ENCODE measurements around the gene R3HDM1.
"Not testable (repeated sequence)": the region's sequence is repeated elsewhere in the genome, so short reads cannot be mapped to it uniquely, and the experiment has no call there.

R3HDM1 gene

GRCh38 chr2:135685361-135685760, 154.1 kb downstream of the R3HDM1 start:
- Mint-ChIP-seq H3K36me3 (peaks cover 45% of the 10 kb centered on the region), H3K27me3 (no peaks in the 10 kb centered on the region), H3K27ac (no peak overlapping the region), H3K9me3 (no peaks in the 10 kb centered on the region), H3K4me3 (no peak overlapping the region), H3K4me1 (peaks cover 24% of the 10 kb centered on the region)
- no peak for DNase-seq
- CTCF ChIA-PET: interaction anchor here (1.5 kb wide), 1 partner anchor 24 kb away, joined by 3 read pairs; no protein-coding TSS in a partner anchor

GRCh38 chr2:135688978-135689377, 157.7 kb downstream of the R3HDM1 start:
- Mint-ChIP-seq H3K27ac (peak overlapping the region; percentile 94), H3K27me3 (no peaks in the 10 kb centered on the region), H3K36me3 (peaks cover 34% of the 10 kb centered on the region), H3K4me3 (no peak overlapping the region), H3K9me3 (no peaks in the 10 kb centered on the region), H3K4me1 (peaks cover 50% of the 10 kb centered on the region)
- no peak for DNase-seq
- CTCF ChIA-PET: interaction anchor here (1.4 kb wide), 1 partner anchor 20 kb away, joined by 3 read pairs; no protein-coding TSS in a partner anchor

- Mint-ChIP-seq H3K9me3 (no peaks in the 10 kb centered on the region), H3K27me3 (no peaks in the 10 kb centered on the region), H3K4me1 (peaks cover 57% of the 10 kb centered on the region), H3K4me3 (peak overlapping the region; percentile 64), H3K36me3 (peaks cover 37% of the 10 kb centered on the region), H3K27ac (peak overlapping the region; percentile 94)
- DNase-seq: no peak
- CTCF ChIA-PET: interaction anchor here (1.4 kb wide), 1 partner anchor 20 kb away, joined by 3 read pairs; no protein-coding TSS in a partner anchor
Measured at GRCh38 chr2:135689679-135690078, 158.4 kb downstream of the R3HDM1 start.

GRCh38 chr2:135694711-135695110, 163.4 kb downstream of the R3HDM1 start:
- no peak overlapping the region for H3K27ac Mint-ChIP-seq
- no peak overlapping the region for H3K4me3 Mint-ChIP-seq
- no peaks in the 10 kb centered on the region for H3K27me3 Mint-ChIP-seq
- CTCF ChIA-PET: interaction anchor here (0.6 kb wide), 1 partner anchor 111 kb away, joined by 5 read pairs; no protein-coding TSS in a partner anchor
- peaks cover 43% of the 10 kb centered on the region for H3K4me1 Mint-ChIP-seq
- no peak for DNase-seq
- H3K36me3 Mint-ChIP-seq: peaks cover 33% of the 10 kb centered on the region
- H3K9me3 Mint-ChIP-seq: no peaks in the 10 kb centered on the region

DNA sequence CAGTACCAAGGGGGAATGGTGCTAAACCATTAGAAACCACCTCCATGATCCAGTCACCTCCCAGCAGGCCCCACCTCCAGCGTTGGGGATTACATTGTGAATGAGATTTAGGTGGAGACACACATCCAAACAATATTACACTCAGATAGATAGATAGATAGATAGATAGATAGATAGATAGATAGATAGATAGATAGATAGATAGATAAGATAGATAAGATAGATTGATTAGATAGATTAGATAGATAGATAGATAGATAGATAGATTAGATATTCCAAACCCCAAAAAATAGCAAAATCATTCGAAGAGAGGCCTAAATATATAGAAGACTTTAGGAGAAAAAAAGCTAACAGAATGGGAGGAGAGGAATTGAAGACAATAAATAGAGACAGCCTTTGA, 167.6 kb downstream of the R3HDM1 start:
- no peak for DNase-seq
- CTCF ChIA-PET: no interaction called here
- Mint-ChIP-seq H3K4me1 (peaks cover 10% of the 10 kb centered on the region), H3K4me3 (no peak overlapping the region), H3K36me3 (peaks cover 23% of the 10 kb centered on the region), H3K27me3 (no peaks in the 10 kb centered on the region), H3K27ac (no peak overlapping the region), H3K9me3 (no peaks in the 10 kb centered on the region)

- Mint-ChIP-seq H3K9me3 (no peaks in the 10 kb centered on the region), H3K36me3 (peaks cover 7% of the 10 kb centered on the region), H3K27me3 (no peaks in the 10 kb centered on the region), H3K4me1 (no peaks in the 10 kb centered on the region), H3K4me3 (no peak overlapping the region), H3K27ac (no peak overlapping the region)
- no peak for DNase-seq
- CTCF ChIA-PET: no interaction called here
Measured at GRCh38 chr2:135701442-135701841, 170.2 kb downstream of the R3HDM1 start.

- H3K27ac Mint-ChIP-seq: no peak overlapping the region
- H3K36me3 Mint-ChIP-seq: peaks cover 2% of the 10 kb centered on the region
- CTCF ChIA-PET: interaction anchor here (1.0 kb wide), 1 partner anchor 20 kb away, joined by 3 read pairs; no protein-coding TSS in a partner anchor
- H3K27me3 Mint-ChIP-seq: no peaks in the 10 kb centered on the region
- no peak overlapping the region for H3K4me3 Mint-ChIP-seq
- DNase-seq: no peak
- no peaks in the 10 kb centered on the region for H3K4me1 Mint-ChIP-seq
- H3K9me3 Mint-ChIP-seq: no peaks in the 10 kb centered on the region
Measured at GRCh38 chr2:135703300-135703699, 172.0 kb downstream of the R3HDM1 start.

- H3K4me3 Mint-ChIP-seq, H3K36me3 Mint-ChIP-seq, H3K27me3 Mint-ChIP-seq, DNase-seq, H3K9me3 Mint-ChIP-seq, H3K27ac Mint-ChIP-seq, H3K4me1 Mint-ChIP-seq: not testable (repeated sequence)
- CTCF ChIA-PET: interaction anchor here (1.0 to 1.2 kb wide), 2 partner anchors 21 to 700 kb away, joined by 3 to 5 read pairs; no protein-coding TSS in a partner anchor
Measured at GRCh38 chr2:135704075-135704474, 172.8 kb downstream of the R3HDM1 start.

GRCh38 chr2:135708159-135708558, 176.9 kb downstream of the R3HDM1 start:
- Mint-ChIP-seq H3K36me3 (peaks cover 9% of the 10 kb centered on the region), H3K27me3 (no peaks in the 10 kb centered on the region), H3K4me1 (no peaks in the 10 kb centered on the region), H3K27ac (no peak overlapping the region), H3K9me3 (no peaks in the 10 kb centered on the region), H3K4me3 (no peak overlapping the region)
- CTCF ChIA-PET: interaction anchor here (0.9 to 4.9 kb wide), 6 partner anchors 189 to 720 kb away, joined by 3 to 56 read pairs (median 5); no protein-coding TSS in a partner anchor
- no peak for DNase-seq

DNA sequence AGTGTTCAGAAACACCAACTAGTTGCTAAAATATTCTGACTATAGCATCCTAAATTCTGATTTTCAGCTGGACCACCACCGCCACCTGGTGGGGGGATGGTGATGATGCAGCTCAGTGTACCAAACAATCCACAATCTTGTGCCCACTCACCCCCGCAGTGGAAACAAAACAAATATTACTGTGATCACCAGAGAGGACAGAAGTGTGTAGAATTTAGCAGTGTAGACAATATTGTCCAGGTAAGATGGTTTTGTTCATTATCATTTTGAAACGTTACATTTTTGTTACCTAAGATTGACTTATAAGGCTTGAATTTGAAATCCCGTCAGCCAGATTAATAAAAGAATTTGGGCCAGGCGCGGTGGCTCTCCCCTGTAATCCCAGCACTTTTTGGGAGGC, 178.7 kb downstream of the R3HDM1 start:
- Mint-ChIP-seq H3K36me3 (peaks cover 15% of the 10 kb centered on the region), H3K9me3 (no peaks in the 10 kb centered on the region), H3K27me3 (no peaks in the 10 kb centered on the region), H3K4me1 (no peaks in the 10 kb centered on the region), H3K27ac (no peak overlapping the region), H3K4me3 (no peak overlapping the region)
- CTCF ChIA-PET: interaction anchor here (0.5 to 4.9 kb wide), 29 partner anchors 14 to 721 kb away, joined by 3 to 56 read pairs (median 4); partner anchors contain the start of genes R3HDM1 and ZRANB3
- DNase-seq: peak; percentile 79

DNA sequence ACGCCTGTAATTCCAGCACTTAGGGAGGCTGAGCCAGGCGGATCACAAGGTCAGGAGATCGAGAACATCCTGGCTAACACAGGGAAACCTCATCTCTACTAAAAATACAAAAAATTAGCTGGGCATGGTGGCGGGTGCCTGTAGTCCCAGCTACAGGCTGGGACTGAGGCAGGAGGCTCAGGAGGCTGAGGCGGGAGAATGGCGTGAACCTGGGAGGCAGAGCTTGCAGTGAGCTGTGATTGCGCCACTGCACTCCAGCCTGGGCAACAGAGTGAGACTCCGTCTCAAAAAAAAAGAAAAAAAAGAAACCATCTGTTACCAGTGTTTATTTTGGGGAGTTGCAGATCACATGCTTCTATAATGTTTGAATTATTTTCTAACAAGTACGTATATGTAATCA, 183.8 kb downstream of the R3HDM1 start:
- CTCF ChIA-PET: interaction anchor here (0.5 kb wide), 1 partner anchor 114 kb away, joined by 3 read pairs; no protein-coding TSS in a partner anchor
- not testable (repeated sequence) for H3K4me1 Mint-ChIP-seq, H3K9me3 Mint-ChIP-seq, H3K27me3 Mint-ChIP-seq, H3K4me3 Mint-ChIP-seq, DNase-seq
- Mint-ChIP-seq H3K36me3 (peaks cover 26% of the 10 kb centered on the region), H3K27ac (peak overlapping the region; percentile 2)

DNA sequence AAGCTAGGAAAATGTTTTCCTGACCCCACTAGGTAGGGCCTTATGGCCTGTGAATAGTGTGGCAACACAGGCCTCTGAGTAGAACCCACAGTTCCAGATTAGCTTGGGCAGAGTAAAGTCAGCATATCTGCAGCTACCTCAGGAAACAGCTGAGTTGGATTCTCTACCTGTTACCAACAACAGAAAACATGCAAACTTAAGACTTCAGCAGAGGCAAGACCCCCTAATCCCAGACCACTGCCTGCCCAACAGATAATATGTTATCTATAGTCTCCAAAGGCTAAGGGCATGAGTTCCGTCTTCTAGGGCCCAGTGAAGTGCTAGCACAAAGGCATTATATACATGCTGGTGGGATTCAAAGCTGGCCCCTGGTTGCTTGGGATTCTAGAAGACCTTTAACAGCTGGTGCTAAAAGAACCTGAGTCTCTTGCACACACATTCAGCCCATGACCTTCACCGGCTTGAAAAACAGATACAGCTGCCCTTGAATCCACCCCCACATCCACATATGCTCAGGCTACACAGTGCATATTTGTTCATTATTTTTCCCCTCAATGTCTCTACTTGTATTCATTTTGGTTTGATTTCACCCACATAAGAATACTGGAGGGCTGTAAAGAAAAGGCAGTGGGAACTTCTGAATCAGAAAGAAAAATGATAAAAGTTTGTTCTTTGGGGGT, 196.9 kb downstream of the R3HDM1 start:
- Mint-ChIP-seq H3K27me3 (no peaks in the 10 kb centered on the region), H3K4me1 (peaks cover 4% of the 10 kb centered on the region), H3K9me3 (no peaks in the 10 kb centered on the region), H3K27ac (no peak overlapping the region), H3K36me3 (peaks cover 24% of the 10 kb centered on the region), H3K4me3 (no peak overlapping the region)
- DNase-seq: no peak
- CTCF ChIA-PET: interaction anchor here (0.6 to 1.2 kb wide), 2 partner anchors 10 to 58 kb away, joined by 3 to 6 read pairs; no protein-coding TSS in a partner anchor

GRCh38 chr2:135732561-135732960, 201.3 kb downstream of the R3HDM1 start:
- peaks cover 2% of the 10 kb centered on the region for H3K36me3 Mint-ChIP-seq
- no peaks in the 10 kb centered on the region for H3K9me3 Mint-ChIP-seq
- peaks cover 7% of the 10 kb centered on the region for H3K4me1 Mint-ChIP-seq
- H3K27ac Mint-ChIP-seq: no peak overlapping the region
- H3K27me3 Mint-ChIP-seq: no peaks in the 10 kb centered on the region
- no peak overlapping the region for H3K4me3 Mint-ChIP-seq
- DNase-seq: no peak
- CTCF ChIA-PET: interaction anchor here (1.2 kb wide), 1 partner anchor 23 kb away, joined by 5 read pairs; no protein-coding TSS in a partner anchor

DNA sequence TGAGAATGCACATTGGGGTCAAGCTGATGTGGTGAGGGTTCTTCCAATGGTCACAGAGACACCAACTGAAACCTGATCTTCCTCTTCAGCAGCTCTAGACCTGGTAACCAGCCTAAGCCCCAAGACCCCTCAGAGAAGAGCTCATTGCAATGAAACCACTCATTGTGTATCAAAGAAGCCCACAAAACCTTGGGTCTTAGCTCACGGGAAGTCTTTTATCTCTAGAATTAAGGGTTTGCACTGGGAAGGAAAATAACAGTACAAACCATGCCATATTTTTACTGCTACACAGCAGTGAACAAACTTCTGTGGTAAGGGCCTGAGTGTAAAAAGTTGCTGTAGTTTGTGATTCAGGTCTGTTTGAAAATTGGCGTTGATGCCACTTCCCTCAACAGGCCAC, 201.8 kb downstream of the R3HDM1 start:
- CTCF ChIA-PET: interaction anchor here (1.2 kb wide), 1 partner anchor 23 kb away, joined by 5 read pairs; no protein-coding TSS in a partner anchor
- Mint-ChIP-seq H3K4me1 (peaks cover 7% of the 10 kb centered on the region), H3K27me3 (no peaks in the 10 kb centered on the region), H3K27ac (no peak overlapping the region), H3K36me3 (no peaks in the 10 kb centered on the region), H3K4me3 (no peak overlapping the region), H3K9me3 (no peaks in the 10 kb centered on the region)
- DNase-seq: no peak

DNA sequence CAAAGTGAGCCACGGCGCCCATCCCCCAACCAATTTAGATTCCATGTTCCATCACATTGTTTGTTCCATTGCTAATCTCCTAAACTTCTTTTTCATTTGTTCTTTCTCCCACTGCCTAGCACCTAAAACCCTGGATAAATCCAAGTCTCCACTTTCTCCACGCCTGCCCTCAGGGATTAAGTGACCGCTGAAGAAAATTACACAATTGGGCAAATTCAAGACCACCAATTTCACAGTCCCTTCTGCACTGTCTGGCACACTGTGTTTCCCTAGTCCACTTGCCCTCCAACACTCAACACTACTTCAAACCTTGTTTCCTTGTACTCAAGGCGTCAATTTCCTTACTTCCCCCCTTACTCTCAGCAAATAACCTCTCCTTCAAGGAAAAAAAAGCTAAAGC, 205.3 kb downstream of the R3HDM1 start:
- Mint-ChIP-seq H3K36me3 (peaks cover 2% of the 10 kb centered on the region), H3K27ac (no peak overlapping the region), H3K9me3 (peaks cover 2% of the 10 kb centered on the region), H3K4me3 (no peak overlapping the region), H3K4me1 (peaks cover 10% of the 10 kb centered on the region), H3K27me3 (no peaks in the 10 kb centered on the region)
- CTCF ChIA-PET: no interaction called here
- no peak for DNase-seq
